ENCODE data around the gene HHIPL1.
"Not testable (repeated sequence)": the region's sequence is repeated elsewhere in the genome, so short reads cannot be mapped to it uniquely, and the experiment has no call there.

Gene HHIPL1

GRCh38 chr14:99633918-99634317, 11.0 kb upstream of the HHIPL1 start:
- Histone ChIP-seq H3K4me3 (ENCODE audit: low read length in 2 of 2) (no peak overlapping the region), H3K4me1 (ENCODE audit: control insufficient read depth in 2 of 2, insufficient read depth in 2 of 2, low read length in 2 of 2) (no peaks in the 10 kb centered on the region), H3K9ac (ENCODE audit: low read depth in 1 of 2, low read length in 2 of 2) (no peak overlapping the region), H3K9me3 (ENCODE audit: control insufficient read depth in 2 of 2, low read length in 2 of 2) (no peaks in the 10 kb centered on the region), H3K27me3 (ENCODE audit: control insufficient read depth in 2 of 2, insufficient read depth in 2 of 2, low read length in 2 of 2) (no peaks in the 10 kb centered on the region), H3K27ac (ENCODE audit: low read depth in 2 of 2, low read length in 2 of 2) (no peak overlapping the region), H3K36me3 (ENCODE audit: control insufficient read depth in 2 of 2, insufficient read depth in 2 of 2, low read length in 2 of 2) (no peaks in the 10 kb centered on the region)

GRCh38 chr14:99634443-99634842, 10.5 kb upstream of the HHIPL1 start:
- H3K4me1 ChIP-seq (ENCODE audit: control insufficient read depth in 2 of 2, insufficient read depth in 2 of 2, low read length in 2 of 2): no peaks in the 10 kb centered on the region
- H3K27ac ChIP-seq (ENCODE audit: low read depth in 2 of 2, low read length in 2 of 2): no peak overlapping the region
- H3K27me3 ChIP-seq (ENCODE audit: control insufficient read depth in 2 of 2, insufficient read depth in 2 of 2, low read length in 2 of 2): no peaks in the 10 kb centered on the region
- no peaks in the 10 kb centered on the region for H3K36me3 ChIP-seq (ENCODE audit: control insufficient read depth in 2 of 2, insufficient read depth in 2 of 2, low read length in 2 of 2)
- H3K9me3 ChIP-seq (ENCODE audit: control insufficient read depth in 2 of 2, low read length in 2 of 2): no peaks in the 10 kb centered on the region
- H3K4me3 ChIP-seq (ENCODE audit: low read length in 2 of 2): no peak overlapping the region
- no peak overlapping the region for H3K9ac ChIP-seq (ENCODE audit: low read depth in 1 of 2, low read length in 2 of 2)

- no peak overlapping the region for H3K27ac ChIP-seq (ENCODE audit: low read depth in 2 of 2, low read length in 2 of 2)
These were observed 9.8 kb upstream of the HHIPL1 start for GRCh38 chr14:99635116-99635515.

GRCh38 chr14:99636487-99636886, 8.4 kb upstream of the HHIPL1 start:
- Histone ChIP-seq H3K4me3 (ENCODE audit: low read length in 2 of 2) (no peak overlapping the region), H3K9ac (ENCODE audit: low read depth in 1 of 2, low read length in 2 of 2) (no peak overlapping the region), H3K4me1 (ENCODE audit: control insufficient read depth in 2 of 2, insufficient read depth in 2 of 2, low read length in 2 of 2) (no peaks in the 10 kb centered on the region), H3K27ac (ENCODE audit: low read depth in 2 of 2, low read length in 2 of 2) (no peak overlapping the region), H3K9me3 (ENCODE audit: control insufficient read depth in 2 of 2, low read length in 2 of 2) (no peaks in the 10 kb centered on the region), H3K36me3 (ENCODE audit: control insufficient read depth in 2 of 2, insufficient read depth in 2 of 2, low read length in 2 of 2) (no peaks in the 10 kb centered on the region), H3K27me3 (ENCODE audit: control insufficient read depth in 2 of 2, insufficient read depth in 2 of 2, low read length in 2 of 2) (no peaks in the 10 kb centered on the region)

More at GRCh38 chr14:99635116-99635515, 9.8 kb upstream of the HHIPL1 start:
- no peaks in the 10 kb centered on the region for H3K36me3 ChIP-seq (ENCODE audit: control insufficient read depth in 2 of 2, insufficient read depth in 2 of 2, low read length in 2 of 2)
- H3K27me3 ChIP-seq (ENCODE audit: control insufficient read depth in 2 of 2, insufficient read depth in 2 of 2, low read length in 2 of 2): no peaks in the 10 kb centered on the region
- no peak overlapping the region for H3K4me3 ChIP-seq (ENCODE audit: low read length in 2 of 2)
- H3K9me3 ChIP-seq (ENCODE audit: control insufficient read depth in 2 of 2, low read length in 2 of 2): no peaks in the 10 kb centered on the region
- no peaks in the 10 kb centered on the region for H3K4me1 ChIP-seq (ENCODE audit: control insufficient read depth in 2 of 2, insufficient read depth in 2 of 2, low read length in 2 of 2)
- H3K9ac ChIP-seq (ENCODE audit: low read depth in 1 of 2, low read length in 2 of 2): no peak overlapping the region

- Histone ChIP-seq H3K9me3 (ENCODE audit: control insufficient read depth in 2 of 2, low read length in 2 of 2) (no peaks in the 10 kb centered on the region), H3K27ac (ENCODE audit: low read depth in 2 of 2, low read length in 2 of 2) (no peak overlapping the region), H3K36me3 (ENCODE audit: control insufficient read depth in 2 of 2, insufficient read depth in 2 of 2, low read length in 2 of 2) (no peaks in the 10 kb centered on the region), H3K4me3 (ENCODE audit: low read length in 2 of 2) (no peak overlapping the region), H3K9ac (ENCODE audit: low read depth in 1 of 2, low read length in 2 of 2) (no peak overlapping the region), H3K4me1 (ENCODE audit: control insufficient read depth in 2 of 2, insufficient read depth in 2 of 2, low read length in 2 of 2) (no peaks in the 10 kb centered on the region), H3K27me3 (ENCODE audit: control insufficient read depth in 2 of 2, insufficient read depth in 2 of 2, low read length in 2 of 2) (no peaks in the 10 kb centered on the region)
These were observed 7.3 kb upstream of the HHIPL1 start for GRCh38 chr14:99637624-99638023.

GRCh38 chr14:99642771-99643170, 2.2 kb upstream of the HHIPL1 start:
- H3K36me3 ChIP-seq (ENCODE audit: control insufficient read depth in 2 of 2, insufficient read depth in 2 of 2, low read length in 2 of 2); H3K4me1 ChIP-seq (ENCODE audit: control insufficient read depth in 2 of 2, insufficient read depth in 2 of 2, low read length in 2 of 2); H3K9ac ChIP-seq (ENCODE audit: low read depth in 1 of 2, low read length in 2 of 2); H3K4me3 ChIP-seq (ENCODE audit: low read length in 2 of 2); H3K27ac ChIP-seq (ENCODE audit: low read depth in 2 of 2, low read length in 2 of 2); H3K9me3 ChIP-seq (ENCODE audit: control insufficient read depth in 2 of 2, low read length in 2 of 2): not testable (repeated sequence)
- peaks cover 12 to 18% of the 10 kb centered on the region in 2 donors for H3K27me3 ChIP-seq (ENCODE audit: control insufficient read depth in 2 of 2, insufficient read depth in 2 of 2, low read length in 2 of 2)

GRCh38 chr14:99643343-99643742, 1.6 kb upstream of the HHIPL1 start:
- no peak overlapping the region for H3K27ac ChIP-seq (ENCODE audit: low read depth in 2 of 2, low read length in 2 of 2)
- no peak overlapping the region for H3K4me3 ChIP-seq (ENCODE audit: low read length in 2 of 2)
- H3K9ac ChIP-seq (ENCODE audit: low read depth in 1 of 2, low read length in 2 of 2): no peak overlapping the region
- H3K27me3 ChIP-seq (ENCODE audit: control insufficient read depth in 2 of 2, insufficient read depth in 2 of 2, low read length in 2 of 2): peaks cover 12 to 18% of the 10 kb centered on the region in 2 donors
- H3K4me1 ChIP-seq (ENCODE audit: control insufficient read depth in 2 of 2, insufficient read depth in 2 of 2, low read length in 2 of 2): no peaks in the 10 kb centered on the region
- no peaks in the 10 kb centered on the region for H3K9me3 ChIP-seq (ENCODE audit: control insufficient read depth in 2 of 2, low read length in 2 of 2)
- H3K36me3 ChIP-seq (ENCODE audit: control insufficient read depth in 2 of 2, insufficient read depth in 2 of 2, low read length in 2 of 2): no peaks in the 10 kb centered on the region

GRCh38 chr14:99644035-99644587, 818 bp upstream of the HHIPL1 start:
- H3K9ac ChIP-seq (ENCODE audit: low read depth in 1 of 2, low read length in 2 of 2): no peak overlapping the region
- no peak overlapping the region for H3K27ac ChIP-seq (ENCODE audit: low read depth in 2 of 2, low read length in 2 of 2)
- H3K36me3 ChIP-seq (ENCODE audit: control insufficient read depth in 2 of 2, insufficient read depth in 2 of 2, low read length in 2 of 2): no peaks in the 10 kb centered on the region
- no peak overlapping the region for H3K4me3 ChIP-seq (ENCODE audit: low read length in 2 of 2)
- H3K4me1 ChIP-seq (ENCODE audit: control insufficient read depth in 2 of 2, insufficient read depth in 2 of 2, low read length in 2 of 2): no peaks in the 10 kb centered on the region
- no peaks in the 10 kb centered on the region for H3K9me3 ChIP-seq (ENCODE audit: control insufficient read depth in 2 of 2, low read length in 2 of 2)
- peaks cover 12 to 18% of the 10 kb centered on the region in 2 donors for H3K27me3 ChIP-seq (ENCODE audit: control insufficient read depth in 2 of 2, insufficient read depth in 2 of 2, low read length in 2 of 2)

GRCh38 chr14:99645545-99646505, 896 bp downstream of the HHIPL1 start:
- peak overlapping the region; percentile 37 to 50 for H3K4me3 ChIP-seq (ENCODE audit: low read length in 2 of 2)
- H3K9ac ChIP-seq (ENCODE audit: low read depth in 1 of 2, low read length in 2 of 2): peak overlapping the region in 1 of 2 donors; percentile 56
- H3K27ac ChIP-seq (ENCODE audit: low read depth in 2 of 2, low read length in 2 of 2): no peak overlapping the region

GRCh38 chr14:99647411-99647810, 2.5 kb downstream of the HHIPL1 start:
- H3K27ac ChIP-seq (ENCODE audit: low read depth in 2 of 2, low read length in 2 of 2): no peak overlapping the region
- H3K27me3 ChIP-seq (ENCODE audit: control insufficient read depth in 2 of 2, insufficient read depth in 2 of 2, low read length in 2 of 2): peaks cover 12 to 18% of the 10 kb centered on the region in 2 donors
- no peak overlapping the region for H3K4me3 ChIP-seq (ENCODE audit: low read length in 2 of 2)
- no peaks in the 10 kb centered on the region for H3K4me1 ChIP-seq (ENCODE audit: control insufficient read depth in 2 of 2, insufficient read depth in 2 of 2, low read length in 2 of 2)
- no peaks in the 10 kb centered on the region for H3K36me3 ChIP-seq (ENCODE audit: control insufficient read depth in 2 of 2, insufficient read depth in 2 of 2, low read length in 2 of 2)
- no peak overlapping the region for H3K9ac ChIP-seq (ENCODE audit: low read depth in 1 of 2, low read length in 2 of 2)
- no peaks in the 10 kb centered on the region for H3K9me3 ChIP-seq (ENCODE audit: control insufficient read depth in 2 of 2, low read length in 2 of 2)

More at GRCh38 chr14:99645545-99646505, 896 bp downstream of the HHIPL1 start:
- Histone ChIP-seq H3K27me3 (ENCODE audit: control insufficient read depth in 2 of 2, insufficient read depth in 2 of 2, low read length in 2 of 2) (peaks cover 12 to 18% of the 10 kb centered on the region in 2 donors), H3K4me1 (ENCODE audit: control insufficient read depth in 2 of 2, insufficient read depth in 2 of 2, low read length in 2 of 2) (no peaks in the 10 kb centered on the region), H3K36me3 (ENCODE audit: control insufficient read depth in 2 of 2, insufficient read depth in 2 of 2, low read length in 2 of 2) (no peaks in the 10 kb centered on the region), H3K9me3 (ENCODE audit: control insufficient read depth in 2 of 2, low read length in 2 of 2) (no peaks in the 10 kb centered on the region)
